AG10803 (cell line): Measurements from ENCODE around the gene ITGB3BP.
"Not testable (repeated sequence)": the region's sequence is repeated elsewhere in the genome, so short reads cannot be mapped to it uniquely, and the experiment has no call there.

ENCODE experiments used
- DNase-seq: peaks from one replicate; pipeline ENCODE4 v3.0.0; 2010; ENCODE audit warnings: low read depth
- H3K4me3 ChIP-seq: 2 replicates; pipeline ENCODE4 v1.5.1; 2011; ENCODE audit warnings: mild to moderate bottlenecking, low read length, control low read depth
- TF ChIP-seq, protein P1 (sequence below): conservative IDR thresholded peaks from 2 replicates; pipeline ENCODE4 v1.5.1; 2011; ENCODE audit warnings: mild to moderate bottlenecking, low read length, control low read depth, inconsistent platforms

The ITGB3BP gene

GRCh38 chr1:63428815-63429214, 94.2 kb downstream of the ITGB3BP start:
- DNase-seq: no peak
- H3K4me3 ChIP-seq: no peak overlapping the region
- TF ChIP-seq, protein P1, sequence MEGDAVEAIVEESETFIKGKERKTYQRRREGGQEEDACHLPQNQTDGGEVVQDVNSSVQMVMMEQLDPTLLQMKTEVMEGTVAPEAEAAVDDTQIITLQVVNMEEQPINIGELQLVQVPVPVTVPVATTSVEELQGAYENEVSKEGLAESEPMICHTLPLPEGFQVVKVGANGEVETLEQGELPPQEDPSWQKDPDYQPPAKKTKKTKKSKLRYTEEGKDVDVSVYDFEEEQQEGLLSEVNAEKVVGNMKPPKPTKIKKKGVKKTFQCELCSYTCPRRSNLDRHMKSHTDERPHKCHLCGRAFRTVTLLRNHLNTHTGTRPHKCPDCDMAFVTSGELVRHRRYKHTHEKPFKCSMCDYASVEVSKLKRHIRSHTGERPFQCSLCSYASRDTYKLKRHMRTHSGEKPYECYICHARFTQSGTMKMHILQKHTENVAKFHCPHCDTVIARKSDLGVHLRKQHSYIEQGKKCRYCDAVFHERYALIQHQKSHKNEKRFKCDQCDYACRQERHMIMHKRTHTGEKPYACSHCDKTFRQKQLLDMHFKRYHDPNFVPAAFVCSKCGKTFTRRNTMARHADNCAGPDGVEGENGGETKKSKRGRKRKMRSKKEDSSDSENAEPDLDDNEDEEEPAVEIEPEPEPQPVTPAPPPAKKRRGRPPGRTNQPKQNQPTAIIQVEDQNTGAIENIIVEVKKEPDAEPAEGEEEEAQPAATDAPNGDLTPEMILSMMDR: no peak

DNA sequence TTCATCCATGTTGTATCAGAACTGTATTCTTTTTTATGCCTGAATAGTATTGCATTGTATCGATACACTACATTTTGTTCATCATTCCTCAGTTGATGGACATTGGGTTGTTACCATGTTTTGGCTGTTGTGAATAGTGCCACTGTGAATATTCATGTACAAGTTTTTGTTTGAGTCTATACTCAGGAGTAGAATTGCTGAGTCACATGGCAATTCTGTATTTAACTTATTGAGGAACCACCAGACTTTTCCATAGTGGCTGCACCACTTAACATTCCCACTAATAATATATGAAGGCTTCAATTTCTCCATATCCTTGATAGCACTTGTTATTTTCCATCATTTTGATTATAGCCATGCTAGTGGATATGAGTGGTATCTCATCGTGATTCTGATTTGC, 99.4 kb downstream of the ITGB3BP start:
- DNase-seq: no peak
- H3K4me3 ChIP-seq: no peak overlapping the region
- TF ChIP-seq, protein P1: no peak

DNA sequence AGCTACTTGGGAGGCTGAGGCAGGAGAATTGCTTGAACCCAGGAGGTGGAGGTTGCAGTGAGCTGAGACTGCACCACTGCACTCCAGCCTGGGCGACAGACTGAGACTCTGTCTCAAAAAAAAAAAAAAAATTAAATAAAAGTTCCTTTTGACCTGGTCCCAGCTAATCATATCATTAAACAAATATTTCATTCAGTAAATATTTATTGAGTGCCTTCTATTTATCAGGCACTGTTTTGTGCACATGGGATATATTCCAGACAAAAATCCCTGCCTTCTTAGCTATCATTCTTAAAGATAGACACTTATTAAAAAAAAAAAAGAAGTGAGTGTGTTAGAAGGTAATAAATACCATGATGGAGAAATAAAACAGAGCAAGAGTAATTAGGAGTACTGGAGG, 102.3 kb downstream of the ITGB3BP start:
- not testable (repeated sequence) for H3K4me3 ChIP-seq, DNase-seq

DNA sequence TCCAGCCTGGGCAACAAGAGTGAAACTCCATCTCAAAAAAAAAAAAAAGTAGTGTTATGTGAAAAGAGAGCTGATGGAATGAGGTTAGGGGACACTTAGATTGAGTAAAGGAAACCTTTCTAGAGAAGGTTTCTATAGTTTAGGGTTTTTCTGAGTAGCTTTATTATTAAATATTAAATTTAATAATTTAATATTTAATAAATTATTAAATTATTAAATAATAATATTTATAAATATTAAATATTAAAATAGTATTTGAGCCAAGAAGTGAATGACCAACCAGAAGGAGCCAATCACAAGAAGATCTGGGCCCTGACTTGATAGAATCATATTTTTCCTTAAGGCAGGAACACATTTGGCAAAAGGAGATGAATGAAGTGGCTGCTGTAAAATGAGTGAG, 104.9 kb downstream of the ITGB3BP start:
- no peak overlapping the region for H3K4me3 ChIP-seq
- TF ChIP-seq, protein P1: no peak
- no peak for DNase-seq

DNA sequence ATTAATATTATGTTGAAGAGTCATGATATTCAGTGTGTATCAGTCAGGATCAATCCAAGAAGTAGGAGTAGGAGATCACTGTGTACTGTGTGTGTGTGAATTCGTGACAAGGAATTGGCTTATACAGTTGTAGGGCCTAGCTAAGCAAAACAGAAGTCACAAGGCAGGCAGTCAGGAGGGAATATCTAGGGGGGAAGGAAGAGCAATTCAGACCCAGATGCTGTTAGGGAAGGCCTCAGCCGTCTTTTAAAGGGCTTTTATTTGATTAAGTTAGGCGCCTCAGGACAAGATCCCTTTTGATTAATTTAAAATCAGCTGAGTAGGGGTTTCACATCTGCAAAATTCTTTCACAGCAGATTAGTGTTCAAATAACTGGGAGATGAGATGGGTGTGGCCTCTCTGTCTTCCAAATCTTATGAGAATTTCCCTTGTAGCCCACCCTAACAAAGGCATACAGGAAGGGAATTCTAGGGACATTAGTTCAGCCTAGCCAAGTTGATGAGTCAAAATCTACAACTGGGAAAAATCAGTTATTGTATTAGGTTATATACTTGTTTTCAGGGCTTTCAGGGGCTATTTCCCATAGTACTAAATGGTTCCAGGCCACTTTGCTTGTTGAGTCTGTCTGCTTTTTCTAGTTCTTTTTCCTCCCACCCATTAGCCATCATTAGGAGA, 108.2 kb downstream of the ITGB3BP start:
- TF ChIP-seq, protein P1: no peak
- H3K4me3 ChIP-seq: no peak overlapping the region
- no peak for DNase-seq

- no peak overlapping the region for H3K4me3 ChIP-seq
- TF ChIP-seq, protein P1: no peak
- no peak for DNase-seq
Observed at GRCh38 chr1:63413394-63413793, 109.6 kb downstream of the ITGB3BP start.

GRCh38 chr1:63411066-63411465, 112.0 kb downstream of the ITGB3BP start:
- no peak overlapping the region for H3K4me3 ChIP-seq
- TF ChIP-seq, protein P1: no peak
- no peak for DNase-seq
